CD4-positive, alpha-beta T cell treated with Interleukin-12 subunit alpha and Interleukin-12 subunit beta, for 1 hour (primary cell): Measurements from ENCODE around the gene SAXO2.
"Not testable (repeated sequence)": the region's sequence is repeated elsewhere in the genome, so short reads cannot be mapped to it uniquely, and the experiment has no call there.

Experiments used
- DNase-seq: peaks from one replicate; pipeline ENCODE4 v3.0.0-alpha.2; 2020

The SAXO2 gene

GRCh38 chr15:82314769-82315518, 52.3 kb downstream of the SAXO2 start:
- no peak for DNase-seq

GRCh38 chr15:82315519-82316246, 53.1 kb downstream of the SAXO2 start:
- no peak for DNase-seq

- not testable (repeated sequence) for DNase-seq
Measured at GRCh38 chr15:82316247-82317090, 53.9 kb downstream of the SAXO2 start.

- DNase-seq = no peak
Measured at GRCh38 chr15:82317091-82317489, 54.5 kb downstream of the SAXO2 start.

GRCh38 chr15:82317516-82317915, 54.9 kb downstream of the SAXO2 start:
- DNase-seq = not testable (repeated sequence)

- DNase-seq = not testable (repeated sequence)
Measured at GRCh38 chr15:82318281-82318680, 55.7 kb downstream of the SAXO2 start.

- not testable (repeated sequence) for DNase-seq
Measured at GRCh38 chr15:82319522-82320278, 57.1 kb downstream of the SAXO2 start.

- not testable (repeated sequence) for DNase-seq
Measured at GRCh38 chr15:82320861-82321260, 58.2 kb downstream of the SAXO2 start.

GRCh38 chr15:82322488-82322887, 59.9 kb downstream of the SAXO2 start:
- DNase-seq = not testable (repeated sequence)

- DNase-seq = not testable (repeated sequence)
Measured at GRCh38 chr15:82324831-82325230, 62.2 kb downstream of the SAXO2 start.

- DNase-seq = not testable (repeated sequence)
Measured at GRCh38 chr15:82325646-82326045, 63.0 kb downstream of the SAXO2 start.

- DNase-seq = not testable (repeated sequence)
Measured at GRCh38 chr15:82326896-82327295, 64.3 kb downstream of the SAXO2 start.

GRCh38 chr15:82327372-82327771, 64.8 kb downstream of the SAXO2 start:
- not testable (repeated sequence) for DNase-seq

GRCh38 chr15:82329039-82329438, 66.4 kb downstream of the SAXO2 start:
- not testable (repeated sequence) for DNase-seq

GRCh38 chr15:82330921-82331320, 68.3 kb downstream of the SAXO2 start:
- DNase-seq = not testable (repeated sequence)

GRCh38 chr15:82331576-82332304, 69.1 kb downstream of the SAXO2 start:
- peak; percentile 5 for DNase-seq

- DNase-seq = not testable (repeated sequence)
Measured at GRCh38 chr15:82332711-82333602, 70.3 kb downstream of the SAXO2 start.

- not testable (repeated sequence) for DNase-seq
Measured at GRCh38 chr15:82333603-82334553, 71.3 kb downstream of the SAXO2 start.
